ENCODE data around the gene ROPN1L. TPM values are rescaled to one million over a fixed set of nuclear protein-coding genes. Genes with fewer than 3 reads are reported as not detected.

Gene ROPN1L
- total and polyA plus RNA-seq, 2 donors (not counting 1 experiment from before 2014, with no cell fraction given): 0.91 TPM; not detected in 1

GRCh38 chr5:10465726-10466125 lies 24.0 kb downstream of the ROPN1L start:
- DNase-seq: no peak
- no peak overlapping the region for H3K4me3 Mint-ChIP-seq
- Histone ChIP-seq H3K27me3 (replicated peaks in 1 of 4; ENCODE audit: control extremely low read depth in 1 of 4, control insufficient read depth in 3 of 4, insufficient read depth in 4 of 4, low read length in 3 of 4) (peaks cover 0 to 7% (median 0%) of the 10 kb centered on the region in 4 experiments), H3K9me3 (ENCODE audit: control extremely low read depth in 1 of 3, control insufficient read depth in 2 of 3, insufficient read depth in 1 of 3, low read length in 2 of 3) (peaks cover 0 to 3% (median 0%) of the 10 kb centered on the region in 3 donors), H3K4me2 (replicated peaks; ENCODE audit: low read depth, low read length, poor library complexity, severe bottlenecking) (no peak overlapping the region), H4K20me1 (ENCODE audit: control insufficient read depth, insufficient read depth, low read length, poor library complexity, severe bottlenecking) (no peaks in the 10 kb centered on the region), H3K9ac (ENCODE audit: low read length) (no peak overlapping the region), H3K79me2 (ENCODE audit: control insufficient read depth, insufficient read depth, low read length) (no peaks in the 10 kb centered on the region), H3K4me1 (ENCODE audit: control insufficient read depth in 2 of 2, insufficient read depth in 2 of 2, low read length in 2 of 2) (no peaks in the 10 kb centered on the region), H2AFZ (ENCODE audit: insufficient read depth, low read depth, low read length, poor library complexity, severe bottlenecking) (no peak overlapping the region), H3K27ac (ENCODE audit: low read length in 2 of 2) (no peak overlapping the region), H3K36me3 (replicated peaks in 1 of 2; ENCODE audit: control extremely low read depth in 1 of 2, control insufficient read depth in 1 of 2, extremely low read depth in 1 of 2, insufficient read depth in 2 of 2, low read length in 1 of 2) (no peaks in the 10 kb centered on the region), H3K4me3 (ENCODE audit: control extremely low read depth in 1 of 5, extremely low read depth in 1 of 5, insufficient read depth in 1 of 5, low read depth in 2 of 5, low read length in 4 of 5) (no peak overlapping the region)
- no peaks in the 10 kb centered on the region for H3K4me1 Mint-ChIP-seq
- TF ChIP-seq, protein P1, sequence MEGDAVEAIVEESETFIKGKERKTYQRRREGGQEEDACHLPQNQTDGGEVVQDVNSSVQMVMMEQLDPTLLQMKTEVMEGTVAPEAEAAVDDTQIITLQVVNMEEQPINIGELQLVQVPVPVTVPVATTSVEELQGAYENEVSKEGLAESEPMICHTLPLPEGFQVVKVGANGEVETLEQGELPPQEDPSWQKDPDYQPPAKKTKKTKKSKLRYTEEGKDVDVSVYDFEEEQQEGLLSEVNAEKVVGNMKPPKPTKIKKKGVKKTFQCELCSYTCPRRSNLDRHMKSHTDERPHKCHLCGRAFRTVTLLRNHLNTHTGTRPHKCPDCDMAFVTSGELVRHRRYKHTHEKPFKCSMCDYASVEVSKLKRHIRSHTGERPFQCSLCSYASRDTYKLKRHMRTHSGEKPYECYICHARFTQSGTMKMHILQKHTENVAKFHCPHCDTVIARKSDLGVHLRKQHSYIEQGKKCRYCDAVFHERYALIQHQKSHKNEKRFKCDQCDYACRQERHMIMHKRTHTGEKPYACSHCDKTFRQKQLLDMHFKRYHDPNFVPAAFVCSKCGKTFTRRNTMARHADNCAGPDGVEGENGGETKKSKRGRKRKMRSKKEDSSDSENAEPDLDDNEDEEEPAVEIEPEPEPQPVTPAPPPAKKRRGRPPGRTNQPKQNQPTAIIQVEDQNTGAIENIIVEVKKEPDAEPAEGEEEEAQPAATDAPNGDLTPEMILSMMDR (IDR thresholded peaks at IDR 0.05): no peak
- 94% methylated on average over 6 of the region's 10 CpGs for WGBS (ENCODE audit: insufficient coverage)
- intact Hi-C loops (cut with micrococcal nuclease): no loop called here
- no peak overlapping the region for H3K27ac Mint-ChIP-seq
- H3K27me3 Mint-ChIP-seq: peaks cover 11% of the 10 kb centered on the region
- ATAC-seq (ENCODE audit: low read depth): no peak
- ChIA-PET POLR2A (no interaction called here), CTCF (interaction anchor here (1.2 kb wide), 1 partner anchor 12 kb away, joined by 4 read pairs; no protein-coding TSS in a partner anchor)
- H3K9me3 Mint-ChIP-seq (ENCODE audit: insufficient read depth): no peaks in the 10 kb centered on the region

GRCh38 chr5:10466446-10467073 lies 24.9 kb downstream of the ROPN1L start:
- no peak overlapping the region for H3K27ac ChIP-seq (ENCODE audit: low read length in 2 of 2)
- Mint-ChIP-seq H3K4me1 (no peaks in the 10 kb centered on the region), H3K4me3 (no peak overlapping the region), H3K27ac (no peak overlapping the region), H3K9me3 (ENCODE audit: insufficient read depth) (no peaks in the 10 kb centered on the region), H3K27me3 (peaks cover 11% of the 10 kb centered on the region)
- DNase-seq (no peak), ATAC-seq (ENCODE audit: low read depth) (no peak)
- no peaks in the 10 kb centered on the region for H3K36me3 ChIP-seq (replicated peaks in 1 of 2; ENCODE audit: control extremely low read depth in 1 of 2, control insufficient read depth in 1 of 2, extremely low read depth in 1 of 2, insufficient read depth in 2 of 2, low read length in 1 of 2)
- no peaks in the 10 kb centered on the region for H3K79me2 ChIP-seq (ENCODE audit: control insufficient read depth, insufficient read depth, low read length)
- H2AFZ ChIP-seq (ENCODE audit: insufficient read depth, low read depth, low read length, poor library complexity, severe bottlenecking): no peak overlapping the region
- H3K4me3 ChIP-seq (ENCODE audit: control extremely low read depth in 1 of 5, extremely low read depth in 1 of 5, insufficient read depth in 1 of 5, low read depth in 2 of 5, low read length in 4 of 5): no peak overlapping the region
- intact Hi-C loops (cut with micrococcal nuclease): no loop called here
- no peaks in the 10 kb centered on the region for H3K4me1 ChIP-seq (ENCODE audit: control insufficient read depth in 2 of 2, insufficient read depth in 2 of 2, low read length in 2 of 2)
- H3K27me3 ChIP-seq (replicated peaks in 1 of 4; ENCODE audit: control extremely low read depth in 1 of 4, control insufficient read depth in 3 of 4, insufficient read depth in 4 of 4, low read length in 3 of 4): peaks cover 0 to 7% (median 0%) of the 10 kb centered on the region in 4 experiments
- CTCF ChIA-PET: interaction anchor here (1.2 kb wide), 1 partner anchor 13 kb away, joined by 4 read pairs; no protein-coding TSS in a partner anchor
- peaks cover 0 to 3% (median 0%) of the 10 kb centered on the region in 3 donors for H3K9me3 ChIP-seq (ENCODE audit: control extremely low read depth in 1 of 3, control insufficient read depth in 2 of 3, insufficient read depth in 1 of 3, low read length in 2 of 3)
- H3K9ac ChIP-seq (ENCODE audit: low read length): no peak overlapping the region
- TF ChIP-seq, protein P1 (IDR thresholded peaks at IDR 0.05): no peak
- TF ChIP-seq EZH2 (IDR thresholded peaks at IDR 0.05; ENCODE audit: borderline replicate concordance, insufficient read depth, low read depth, low read length, poor library complexity, severe bottlenecking): no peak
- WGBS (ENCODE audit: insufficient coverage): 74% methylated on average over 16 of the region's 17 CpGs
- POLR2A ChIA-PET: no interaction called here
- H4K20me1 ChIP-seq (ENCODE audit: control insufficient read depth, insufficient read depth, low read length, poor library complexity, severe bottlenecking): no peaks in the 10 kb centered on the region
- H3K4me2 ChIP-seq (replicated peaks; ENCODE audit: low read depth, low read length, poor library complexity, severe bottlenecking): no peak overlapping the region
